HEK293 (cell line): ENCODE measurements around the gene DDX51.

ENCODE experiments used
- CTCF ChIA-PET: fragments of 350-600 bp; formaldehyde crosslinking; extraction: SDS; loops from one replicate; lab custom pipeline; 2021; ENCODE audit warnings: antibody characterized with exemption; lab: Yijun Ruan, JAX
- POLR2A ChIA-PET: fragments of 300-600 bp; formaldehyde crosslinking; extraction: SDS; loops from one replicate; lab custom pipeline; 2020; ENCODE audit warnings: antibody characterized with exemption, inconsistent platforms; lab: Yijun Ruan, JAX
- H3K27ac ChIP-seq: fragments of 200-500 bp; sonication (Bioruptor generic); 2 replicates; pipeline ENCODE4 v1.5.1; 2014; ENCODE audit warnings: low read depth, low read length, control low read depth, inconsistent platforms; ENCODE audit errors: extremely low read depth
- H3K36me3 ChIP-seq, 2 experiments: fragments of 200-500 bp in 1 of 2; sonication (Bioruptor generic) in 1 of 2; 1 replicate in 1 of 2; 2 replicates in 1 of 2; pipeline ENCODE4 v1.5.1; 2014 to 2017; ENCODE audit warnings: inconsistent platforms in 2 of 2, low read length in 2 of 2; ENCODE audit not compliant: control insufficient read depth in 2 of 2, insufficient read depth in 1 of 2
- H3K4me1 ChIP-seq: fragments of 200-500 bp; sonication (Bioruptor generic); 2 replicates; pipeline ENCODE4 v1.5.1; 2014; ENCODE audit warnings: mild to moderate bottlenecking, low read length, inconsistent platforms; ENCODE audit not compliant: control insufficient read depth, insufficient read depth
- H3K4me3 ChIP-seq: 2 replicates; pipeline ENCODE4 v1.5.1; 2011; ENCODE audit warnings: low read depth, mild to moderate bottlenecking, control low read depth, low read length, moderate library complexity
- H3K9me3 ChIP-seq: fragments of 200-500 bp; sonication (Bioruptor generic); 2 replicates; pipeline ENCODE4 v1.5.1; 2014; ENCODE audit warnings: low read depth, low read length, inconsistent platforms; ENCODE audit not compliant: control insufficient read depth, insufficient read depth
- BCL11A ChIP-seq: fragments of 450-650 bp; formaldehyde crosslinking; IDR thresholded peaks from 2 replicates; pipeline ENCODE4 v1.5.1; 2016; ENCODE audit warnings: low read depth, missing biosample characterization, missing genetic modification characterization
- FEZF1 ChIP-seq: fragments of 450-650 bp; formaldehyde crosslinking; IDR thresholded peaks from 2 replicates; pipeline ENCODE4 v1.5.1; 2016; ENCODE audit warnings: missing biosample characterization, missing genetic modification characterization
- HOXA7 ChIP-seq: sonication (generic); formaldehyde crosslinking; IDR thresholded peaks from 2 replicates; pipeline ENCODE4 v1.8.1; 2022; ENCODE audit warnings: missing genetic modification reagents, borderline replicate concordance
- HOXC10 ChIP-seq: sonication (generic); formaldehyde crosslinking; IDR thresholded peaks from 2 replicates; pipeline ENCODE4 v1.8.1; 2023; ENCODE audit warnings: mild to moderate bottlenecking, missing genetic modification reagents
- IKZF3 ChIP-seq: fragments of 450-650 bp; IDR thresholded peaks from 2 replicates; pipeline ENCODE4 v1.5.0; 2018; ENCODE audit warnings: missing biosample characterization, mild to moderate bottlenecking, missing genetic modification characterization, moderate library complexity
- MYNN ChIP-seq: fragments of 450-650 bp; formaldehyde crosslinking; IDR thresholded peaks from 2 replicates; pipeline ENCODE4 v1.5.1; 2016; ENCODE audit warnings: missing biosample characterization, missing genetic modification characterization, borderline replicate concordance
- OVOL3 ChIP-seq: fragments of 450-650 bp; formaldehyde crosslinking; IDR thresholded peaks from 2 replicates; pipeline ENCODE4 v1.5.1; 2016; ENCODE audit warnings: missing biosample characterization, missing genetic modification characterization
- ZNF146 ChIP-seq: fragments of 450-650 bp; formaldehyde crosslinking; IDR thresholded peaks from 2 replicates; pipeline ENCODE4 v1.5.1; 2016; ENCODE audit warnings: missing biosample characterization, missing genetic modification characterization
- ZNF157 ChIP-seq: fragments of 450-650 bp; formaldehyde crosslinking; IDR thresholded peaks from 2 replicates; pipeline ENCODE4 v1.5.1; 2016; ENCODE audit warnings: missing biosample characterization, missing genetic modification characterization
- ZNF169 ChIP-seq: fragments of 450-650 bp; formaldehyde crosslinking; IDR thresholded peaks from 2 replicates; pipeline ENCODE4 v1.5.1; 2016; ENCODE audit warnings: missing biosample characterization, missing genetic modification characterization
- ZNF2 ChIP-seq: fragments of 450-650 bp; formaldehyde crosslinking; IDR thresholded peaks from 2 replicates; pipeline ENCODE4 v1.5.1; 2016; ENCODE audit warnings: missing biosample characterization, missing genetic modification characterization
- ZNF202 ChIP-seq: fragments of 450-650 bp; formaldehyde crosslinking; IDR thresholded peaks from 2 replicates; pipeline ENCODE4 v1.5.1; 2016; ENCODE audit warnings: missing biosample characterization, missing genetic modification characterization, borderline replicate concordance
- ZNF514 ChIP-seq: fragments of 450-650 bp; formaldehyde crosslinking; IDR thresholded peaks from 2 replicates; pipeline ENCODE4 v1.5.1; 2016; ENCODE audit warnings: missing biosample characterization, missing genetic modification characterization
- ZNF530 ChIP-seq: fragments of 450-650 bp; formaldehyde crosslinking; IDR thresholded peaks from 2 replicates; pipeline ENCODE4 v1.5.1; 2016; ENCODE audit warnings: low read depth, missing biosample characterization, missing genetic modification characterization
- ZNF544 ChIP-seq: fragments of 450-650 bp; formaldehyde crosslinking; IDR thresholded peaks from 2 replicates; pipeline ENCODE4 v1.5.0; 2017; ENCODE audit warnings: missing biosample characterization, missing genetic modification characterization
- ZNF549 ChIP-seq: fragments of 450-650 bp; IDR thresholded peaks from 2 replicates; pipeline ENCODE4 v1.5.1; 2018; ENCODE audit warnings: missing biosample characterization, missing genetic modification characterization, mild to moderate bottlenecking, inconsistent platforms, moderate library complexity
- ZNF623 ChIP-seq: fragments of 450-650 bp; formaldehyde crosslinking; IDR thresholded peaks from 2 replicates; pipeline ENCODE4 v1.5.1; 2016; ENCODE audit warnings: missing biosample characterization, missing genetic modification characterization
- ZNF658 ChIP-seq: fragments of 450-650 bp; formaldehyde crosslinking; IDR thresholded peaks from 2 replicates; pipeline ENCODE4; 2016; ENCODE audit warnings: missing biosample characterization, missing genetic modification characterization
- ZNF670 ChIP-seq: fragments of 450-650 bp; formaldehyde crosslinking; IDR thresholded peaks from 2 replicates; pipeline ENCODE4 v1.5.1; 2016; ENCODE audit warnings: missing biosample characterization, missing genetic modification characterization, low read depth
- ZNF707 ChIP-seq: fragments of 450-650 bp; formaldehyde crosslinking; IDR thresholded peaks from 2 replicates; pipeline ENCODE4 v1.5.1; 2016; ENCODE audit warnings: missing biosample characterization, missing genetic modification characterization
- ZNF747 ChIP-seq: fragments of 450-650 bp; formaldehyde crosslinking; IDR thresholded peaks from 2 replicates; pipeline ENCODE4 v1.5.1; 2016; ENCODE audit warnings: missing biosample characterization, missing genetic modification characterization
- ZSCAN23 ChIP-seq: fragments of 450-650 bp; formaldehyde crosslinking; IDR thresholded peaks from 2 replicates; pipeline ENCODE4 v1.5.1; 2016; ENCODE audit warnings: missing biosample characterization, missing genetic modification characterization
- ZXDB ChIP-seq: fragments of 450-650 bp; formaldehyde crosslinking; IDR thresholded peaks from 2 replicates; pipeline ENCODE4 v1.5.1; 2016; ENCODE audit warnings: missing biosample characterization, missing genetic modification characterization
- TF ChIP-seq, protein P1 (sequence below): fragments of 450-650 bp; formaldehyde crosslinking; IDR thresholded peaks from 2 replicates; pipeline ENCODE4 v1.5.1; 2016; ENCODE audit warnings: missing biosample characterization, missing genetic modification characterization
- TF ChIP-seq, protein P2 (sequence below): fragments of 450-650 bp; formaldehyde crosslinking; IDR thresholded peaks from 2 replicates; pipeline ENCODE4 v1.5.1; 2016; ENCODE audit warnings: missing biosample characterization, missing genetic modification characterization
- TF ChIP-seq, protein P3 (sequence below): fragments of 450-650 bp; formaldehyde crosslinking; IDR thresholded peaks from 2 replicates; pipeline ENCODE4 v1.5.1; 2016; ENCODE audit warnings: missing biosample characterization, missing genetic modification characterization
- TF ChIP-seq, protein P4 (sequence below): fragments of 450-650 bp; formaldehyde crosslinking; conservative IDR thresholded peaks from 2 replicates; pipeline ENCODE4 v1.5.1; 2016; ENCODE audit warnings: low read depth, missing biosample characterization, missing genetic modification characterization

DDX51 gene

DNA sequence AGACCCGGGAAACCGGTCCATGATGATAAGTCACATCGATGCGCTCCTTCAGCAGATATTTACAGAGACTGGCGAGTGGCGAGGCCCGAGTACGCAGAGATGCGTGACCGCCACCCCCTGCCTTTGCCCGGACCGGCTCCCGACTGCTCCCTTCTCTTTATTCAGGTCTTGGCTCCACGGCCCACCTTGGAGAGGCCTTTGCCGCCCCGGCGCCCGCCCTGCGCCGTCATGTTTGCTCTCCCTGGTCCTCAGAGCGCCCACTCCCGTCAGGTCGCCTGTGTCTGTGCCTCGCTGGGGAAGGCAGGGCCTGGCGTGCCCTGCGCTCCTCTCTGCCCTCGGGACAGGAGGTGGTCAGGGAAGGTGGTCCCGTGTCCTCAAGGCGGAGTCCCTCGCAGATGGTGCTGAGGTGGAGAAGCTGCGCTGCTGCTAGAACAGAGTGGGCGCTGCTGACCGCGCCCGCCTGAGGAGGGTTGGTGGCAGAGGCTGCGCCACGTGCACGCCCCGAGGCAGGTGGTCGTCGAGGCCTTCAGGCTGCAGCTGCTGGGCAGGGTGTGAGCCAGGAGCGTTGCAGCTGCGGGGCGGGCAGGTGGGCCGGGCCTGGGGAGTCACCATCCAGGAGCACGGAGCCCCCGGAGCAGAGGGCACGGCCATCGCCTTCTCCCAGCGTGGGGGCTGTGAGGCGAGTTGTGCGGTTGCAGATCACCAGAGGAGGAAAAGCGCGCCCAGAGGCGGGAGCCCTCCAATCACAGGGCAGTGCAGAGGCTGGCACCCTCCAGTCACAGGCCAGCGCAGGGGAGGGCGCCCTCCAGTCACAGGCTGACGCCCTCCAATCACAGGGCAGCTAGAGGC, 27.2 kb downstream of the DDX51 start (continued):
- no peak for TF ChIP-seq OVOL3 (tag by site-specific recombination)
- no peak for TF ChIP-seq ZNF2

DNA sequence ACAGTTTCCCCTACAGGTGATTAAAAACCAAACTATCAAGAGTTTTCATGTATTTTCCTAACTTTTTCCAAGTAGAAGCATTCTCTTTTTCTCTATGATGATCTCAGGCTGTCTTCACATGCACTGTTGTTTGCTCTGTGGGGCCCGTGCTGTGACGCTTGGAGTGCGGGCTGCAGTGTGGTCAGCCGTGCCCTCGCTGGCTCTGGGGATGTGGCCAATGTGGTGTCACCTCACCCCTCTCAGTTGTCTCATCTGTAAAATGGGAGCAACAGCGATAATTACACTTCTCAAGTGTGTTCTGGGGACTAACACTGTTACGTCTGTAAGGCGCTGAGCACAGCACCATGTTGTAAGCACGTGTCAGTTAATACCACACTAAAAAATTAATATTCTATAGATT, 28.6 kb downstream of the DDX51 start:
- no peaks in the 10 kb centered on the region for H3K9me3 ChIP-seq
- H3K27ac ChIP-seq = no peak overlapping the region
- H3K36me3 ChIP-seq = peaks cover 7 to 83% of the 10 kb centered on the region in 2 experiments; a peak in 2 of 3 replicates
- ChIA-PET CTCF (no interaction called here), POLR2A (no interaction called here)
- no peaks in the 10 kb centered on the region for H3K4me1 ChIP-seq
- no peak for TF ChIP-seq ZNF169 (tag by site-specific recombination)
- TF ChIP-seq, protein P1, sequence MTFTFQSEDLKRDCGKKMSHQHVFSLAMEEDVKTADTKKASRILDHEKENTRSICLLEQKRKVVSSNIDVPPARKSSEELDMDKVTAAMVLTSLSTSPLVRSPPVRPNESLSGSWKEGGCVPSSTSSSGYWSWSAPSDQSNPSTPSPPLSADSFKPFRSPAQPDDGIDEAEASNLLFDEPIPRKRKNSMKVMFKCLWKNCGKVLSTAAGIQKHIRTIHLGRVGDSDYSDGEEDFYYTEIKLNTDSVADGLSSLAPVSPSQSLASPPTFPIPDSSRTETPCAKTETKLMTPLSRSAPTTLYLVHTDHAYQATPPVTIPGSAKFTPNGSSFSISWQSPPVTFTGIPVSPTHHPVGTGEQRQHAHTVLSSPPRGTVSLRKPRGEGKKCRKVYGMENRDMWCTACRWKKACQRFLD (tag by site-specific recombination) = no peak
- TF ChIP-seq HOXA7 (CRISPR knock-in tag) = no peak
- no peak for TF ChIP-seq ZXDB (tag by site-specific recombination)
- no peak for TF ChIP-seq IKZF3 (tag by site-specific recombination)
- TF ChIP-seq ZNF747 (tag by site-specific recombination) = no peak
- TF ChIP-seq ZNF157 (tag by site-specific recombination) = no peak
- no peak for TF ChIP-seq ZNF549
- no peak for TF ChIP-seq ZSCAN23 (tag by site-specific recombination)
- TF ChIP-seq FEZF1 (tag by site-specific recombination) = no peak
- TF ChIP-seq, protein P2, sequence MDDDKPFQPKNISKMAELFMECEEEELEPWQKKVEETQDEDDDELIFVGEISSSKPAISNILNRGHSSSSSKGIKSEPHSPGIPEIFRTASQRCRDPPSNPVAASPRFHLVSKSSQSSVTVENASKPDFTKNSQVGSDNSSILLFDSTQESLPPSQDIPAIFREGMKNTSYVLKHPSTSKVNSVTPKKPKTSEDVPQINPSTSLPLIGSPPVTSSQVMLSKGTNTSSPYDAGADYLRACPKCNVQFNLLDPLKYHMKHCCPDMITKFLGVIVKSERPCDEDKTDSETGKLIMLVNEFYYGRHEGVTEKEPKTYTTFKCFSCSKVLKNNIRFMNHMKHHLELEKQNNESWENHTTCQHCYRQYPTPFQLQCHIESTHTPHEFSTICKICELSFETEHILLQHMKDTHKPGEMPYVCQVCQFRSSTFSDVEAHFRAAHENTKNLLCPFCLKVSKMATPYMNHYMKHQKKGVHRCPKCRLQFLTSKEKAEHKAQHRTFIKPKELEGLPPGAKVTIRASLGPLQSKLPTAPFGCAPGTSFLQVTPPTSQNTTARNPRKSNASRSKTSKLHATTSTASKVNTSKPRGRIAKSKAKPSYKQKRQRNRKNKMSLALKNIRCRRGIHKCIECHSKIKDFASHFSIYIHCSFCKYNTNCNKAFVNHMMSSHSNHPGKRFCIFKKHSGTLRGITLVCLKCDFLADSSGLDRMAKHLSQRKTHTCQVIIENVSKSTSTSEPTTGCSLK (tag by site-specific recombination) = no peak
- no peak for TF ChIP-seq ZNF658 (tag by site-specific recombination)
- no peak for TF ChIP-seq ZNF544
- TF ChIP-seq ZNF707 (tag by site-specific recombination) = no peak
- no peak overlapping the region for H3K4me3 ChIP-seq

DNA sequence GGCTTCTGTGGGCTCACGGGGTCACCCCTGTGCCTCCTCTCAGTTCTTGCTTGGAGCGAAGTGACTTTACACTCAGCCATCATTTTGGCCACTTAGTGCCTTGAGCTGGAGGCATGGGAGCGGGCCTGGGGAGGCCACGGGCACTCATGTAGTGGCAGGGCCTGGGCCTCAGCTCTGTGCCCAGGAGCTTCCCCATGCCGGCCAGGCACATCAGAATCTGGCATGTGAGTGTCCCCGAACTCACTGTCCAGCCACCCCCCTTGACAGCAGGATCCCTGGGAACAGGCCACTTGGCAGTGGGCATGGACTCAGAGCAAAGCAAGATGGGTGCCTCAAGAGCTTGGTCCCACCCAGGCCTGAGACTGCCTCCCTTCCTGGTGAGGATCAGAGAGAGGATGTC, 29.5 kb downstream of the DDX51 start:
- ChIA-PET POLR2A (no interaction called here), CTCF (interaction anchor here (0.8 kb wide), 1 partner anchor 48 kb away, joined by 3 read pairs; no protein-coding TSS in a partner anchor)
- Histone ChIP-seq H3K27ac (no peak overlapping the region), H3K36me3 (peaks cover 6 to 83% of the 10 kb centered on the region in 2 experiments; a peak in 2 of 3 replicates), H3K4me1 (no peaks in the 10 kb centered on the region), H3K9me3 (no peaks in the 10 kb centered on the region), H3K4me3 (no peak overlapping the region)
- TF ChIP-seq ZNF146 = no peak
- TF ChIP-seq ZNF623 (tag by site-specific recombination) = no peak
- TF ChIP-seq HOXC10 (CRISPR knock-in tag) = no peak
- TF ChIP-seq ZNF514 (tag by site-specific recombination) = no peak
- TF ChIP-seq, protein P3, sequence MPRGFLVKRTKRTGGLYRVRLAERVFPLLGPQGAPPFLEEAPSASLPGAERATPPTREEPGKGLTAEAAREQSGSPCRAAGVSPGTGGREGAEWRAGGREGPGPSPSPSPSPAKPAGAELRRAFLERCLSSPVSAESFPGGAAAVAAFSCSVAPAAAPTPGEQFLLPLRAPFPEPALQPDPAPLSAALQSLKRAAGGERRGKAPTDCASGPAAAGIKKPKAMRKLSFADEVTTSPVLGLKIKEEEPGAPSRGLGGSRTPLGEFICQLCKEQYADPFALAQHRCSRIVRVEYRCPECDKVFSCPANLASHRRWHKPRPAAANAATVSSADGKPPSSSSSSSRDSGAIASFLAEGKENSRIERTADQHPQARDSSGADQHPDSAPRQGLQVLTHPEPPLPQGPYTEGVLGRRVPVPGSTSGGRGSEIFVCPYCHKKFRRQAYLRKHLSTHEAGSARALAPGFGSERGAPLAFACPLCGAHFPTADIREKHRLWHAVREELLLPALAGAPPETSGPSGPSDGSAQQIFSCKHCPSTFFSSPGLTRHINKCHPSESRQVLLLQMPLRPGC (tag by site-specific recombination) = no peak
- no peak for TF ChIP-seq ZNF670
- no peak for TF ChIP-seq ZNF202
- TF ChIP-seq, protein P4, sequence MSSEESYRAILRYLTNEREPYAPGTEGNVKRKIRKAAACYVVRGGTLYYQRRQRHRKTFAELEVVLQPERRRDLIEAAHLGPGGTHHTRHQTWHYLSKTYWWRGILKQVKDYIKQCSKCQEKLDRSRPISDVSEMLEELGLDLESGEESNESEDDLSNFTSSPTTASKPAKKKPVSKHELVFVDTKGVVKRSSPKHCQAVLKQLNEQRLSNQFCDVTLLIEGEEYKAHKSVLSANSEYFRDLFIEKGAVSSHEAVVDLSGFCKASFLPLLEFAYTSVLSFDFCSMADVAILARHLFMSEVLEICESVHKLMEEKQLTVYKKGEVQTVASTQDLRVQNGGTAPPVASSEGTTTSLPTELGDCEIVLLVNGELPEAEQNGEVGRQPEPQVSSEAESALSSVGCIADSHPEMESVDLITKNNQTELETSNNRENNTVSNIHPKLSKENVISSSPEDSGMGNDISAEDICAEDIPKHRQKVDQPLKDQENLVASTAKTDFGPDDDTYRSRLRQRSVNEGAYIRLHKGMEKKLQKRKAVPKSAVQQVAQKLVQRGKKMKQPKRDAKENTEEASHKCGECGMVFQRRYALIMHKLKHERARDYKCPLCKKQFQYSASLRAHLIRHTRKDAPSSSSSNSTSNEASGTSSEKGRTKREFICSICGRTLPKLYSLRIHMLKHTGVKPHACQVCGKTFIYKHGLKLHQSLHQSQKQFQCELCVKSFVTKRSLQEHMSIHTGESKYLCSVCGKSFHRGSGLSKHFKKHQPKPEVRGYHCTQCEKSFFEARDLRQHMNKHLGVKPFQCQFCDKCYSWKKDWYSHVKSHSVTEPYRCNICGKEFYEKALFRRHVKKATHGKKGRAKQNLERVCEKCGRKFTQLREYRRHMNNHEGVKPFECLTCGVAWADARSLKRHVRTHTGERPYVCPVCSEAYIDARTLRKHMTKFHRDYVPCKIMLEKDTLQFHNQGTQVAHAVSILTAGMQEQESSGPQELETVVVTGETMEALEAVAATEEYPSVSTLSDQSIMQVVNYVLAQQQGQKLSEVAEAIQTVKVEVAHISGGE (tag by site-specific recombination) = no peak
- TF ChIP-seq ZNF530 (tag by site-specific recombination) = no peak
- TF ChIP-seq BCL11A (tag by site-specific recombination) = no peak
- TF ChIP-seq MYNN (tag by site-specific recombination) = no peak
